HG02973 (cell line): ENCODE results near the gene PPP1CC.
"Not testable (repeated sequence)": the region's sequence is repeated elsewhere in the genome, so short reads cannot be mapped to it uniquely, and the experiment has no call there.

Experiments used
- ATAC-seq: cut with Tn5 transposase; IDR thresholded peaks from one replicate; pipeline ENCODE4 v1.9.1; 2021; ENCODE audit warnings: moderate library complexity; ENCODE audit not compliant: unreplicated experiment

PPP1CC gene

GRCh38 chr12:110726708-110727369 lies 15.9 kb downstream of the PPP1CC start:
- ATAC-seq = no peak

GRCh38 chr12:110726028-110726427 lies 16.7 kb downstream of the PPP1CC start:
- ATAC-seq = no peak

GRCh38 chr12:110725267-110725666 lies 17.4 kb downstream of the PPP1CC start:
- ATAC-seq = no peak

- not testable (repeated sequence) for ATAC-seq
Observed at GRCh38 chr12:110722892-110723291, 19.8 kb downstream of the PPP1CC start.

GRCh38 chr12:110721570-110721969 lies 21.1 kb downstream of the PPP1CC start:
- no peak for ATAC-seq

- no peak for ATAC-seq
Observed at GRCh38 chr12:110720516-110720915, 22.2 kb downstream of the PPP1CC start.

GRCh38 chr12:110718222-110718908 lies 24.3 kb downstream of the PPP1CC start:
- ATAC-seq = no peak

- no peak for ATAC-seq
Observed at GRCh38 chr12:110717037-110717436, 25.7 kb downstream of the PPP1CC start.

GRCh38 chr12:110708917-110709316 lies 33.8 kb downstream of the PPP1CC start:
- ATAC-seq = no peak

GRCh38 chr12:110705309-110705708 lies 37.4 kb downstream of the PPP1CC start:
- no peak for ATAC-seq

GRCh38 chr12:110704750-110705149 lies 37.9 kb downstream of the PPP1CC start:
- no peak for ATAC-seq

GRCh38 chr12:110704231-110704630 lies 38.5 kb downstream of the PPP1CC start:
- no peak for ATAC-seq

GRCh38 chr12:110702081-110702480 lies 40.6 kb downstream of the PPP1CC start:
- no peak for ATAC-seq

- no peak for ATAC-seq
Observed at GRCh38 chr12:110699591-110700445, 42.9 kb downstream of the PPP1CC start.

- peak; percentile 77 for ATAC-seq
Observed at GRCh38 chr12:110698171-110698902, 44.4 kb downstream of the PPP1CC start.

GRCh38 chr12:110697236-110697635 lies 45.5 kb downstream of the PPP1CC start:
- ATAC-seq = no peak

GRCh38 chr12:110696283-110696682 lies 46.4 kb downstream of the PPP1CC start:
- no peak for ATAC-seq

- ATAC-seq = no peak
Observed at GRCh38 chr12:110694330-110694901, 48.3 kb downstream of the PPP1CC start.

- ATAC-seq = no peak
Observed at GRCh38 chr12:110693731-110694130, 49.0 kb downstream of the PPP1CC start.

- no peak for ATAC-seq
Observed at GRCh38 chr12:110690127-110690430, 52.6 kb downstream of the PPP1CC start.
